Measurements from ENCODE around the gene NMRAL1. TPM values are rescaled to one million over a fixed set of nuclear protein-coding genes. Genes with fewer than 3 reads are reported as not detected.
A peak's percentile ranks its signal among the peaks of the same experiment; 100 is the strongest.

Gene NMRAL1
- polyA plus RNA-seq, 3 donors: 39.2 to 57.0 (median 49.4) TPM

DNA sequence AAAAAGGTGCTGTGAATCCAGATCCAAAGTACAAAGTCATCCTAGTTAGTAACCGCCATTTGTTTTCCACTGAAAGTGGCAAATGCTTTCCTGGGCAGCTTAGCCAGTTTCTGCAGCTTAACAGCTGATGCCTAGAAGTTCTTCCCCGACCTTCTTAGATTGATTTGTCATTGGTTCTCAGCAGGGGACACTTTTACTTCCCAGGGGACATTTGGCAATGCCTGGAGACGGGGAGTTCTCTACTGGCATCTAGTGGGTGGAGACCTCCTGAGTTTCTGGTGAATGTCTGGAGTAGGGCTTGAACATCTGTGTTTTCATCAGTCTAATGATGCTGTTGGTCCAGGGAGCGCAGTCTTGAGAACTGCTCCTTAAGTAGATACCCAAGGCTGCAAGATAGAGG is 41.2 kb downstream of the NMRAL1 start:
- Mint-ChIP-seq H3K27ac (peak overlapping the region in 2 of 7 donors; percentile 56 to 74), H3K9me3 (no peaks in the 10 kb centered on the region), H3K4me3 (no peak overlapping the region), H3K27me3 (ENCODE audit: low read depth in 3 of 3) (peaks cover 0 to 2% (median 0%) of the 10 kb centered on the region in 3 donors), H3K4me1 (no peaks in the 10 kb centered on the region), H3K36me3 (peaks cover 52 to 72% of the 10 kb centered on the region in 2 donors)
- no peak for DNase-seq
- H3K4me3 ChIP-seq (replicated peaks in 1 of 3; ENCODE audit: low read depth in 2 of 3, low read length in 3 of 3): no peak overlapping the region
- H3K4me2 ChIP-seq (replicated peaks; ENCODE audit: extremely low read depth, low read length, poor library complexity, severe bottlenecking): no peak overlapping the region
- no peak overlapping the region for H3K27ac ChIP-seq (ENCODE audit: low read depth in 1 of 2, low read length in 2 of 2)
- no peaks in the 10 kb centered on the region for H3K4me1 ChIP-seq (ENCODE audit: control insufficient read depth in 1 of 2, insufficient read depth in 2 of 2, low read length in 2 of 2)
- no peaks in the 10 kb centered on the region for H4K20me1 ChIP-seq (ENCODE audit: insufficient read depth, low read length)
- no peak overlapping the region for H3K9ac ChIP-seq (ENCODE audit: insufficient read depth, low read length, poor library complexity, severe bottlenecking)
- peaks cover 37 to 62% of the 10 kb centered on the region in 2 donors for H3K36me3 ChIP-seq (replicated peaks in 1 of 2; ENCODE audit: control insufficient read depth in 1 of 2, insufficient read depth in 2 of 2, low read length in 2 of 2)
- TF ChIP-seq, protein P1, sequence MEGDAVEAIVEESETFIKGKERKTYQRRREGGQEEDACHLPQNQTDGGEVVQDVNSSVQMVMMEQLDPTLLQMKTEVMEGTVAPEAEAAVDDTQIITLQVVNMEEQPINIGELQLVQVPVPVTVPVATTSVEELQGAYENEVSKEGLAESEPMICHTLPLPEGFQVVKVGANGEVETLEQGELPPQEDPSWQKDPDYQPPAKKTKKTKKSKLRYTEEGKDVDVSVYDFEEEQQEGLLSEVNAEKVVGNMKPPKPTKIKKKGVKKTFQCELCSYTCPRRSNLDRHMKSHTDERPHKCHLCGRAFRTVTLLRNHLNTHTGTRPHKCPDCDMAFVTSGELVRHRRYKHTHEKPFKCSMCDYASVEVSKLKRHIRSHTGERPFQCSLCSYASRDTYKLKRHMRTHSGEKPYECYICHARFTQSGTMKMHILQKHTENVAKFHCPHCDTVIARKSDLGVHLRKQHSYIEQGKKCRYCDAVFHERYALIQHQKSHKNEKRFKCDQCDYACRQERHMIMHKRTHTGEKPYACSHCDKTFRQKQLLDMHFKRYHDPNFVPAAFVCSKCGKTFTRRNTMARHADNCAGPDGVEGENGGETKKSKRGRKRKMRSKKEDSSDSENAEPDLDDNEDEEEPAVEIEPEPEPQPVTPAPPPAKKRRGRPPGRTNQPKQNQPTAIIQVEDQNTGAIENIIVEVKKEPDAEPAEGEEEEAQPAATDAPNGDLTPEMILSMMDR (IDR thresholded peaks at IDR 0.05): no peak
- peaks cover 22% of the 10 kb centered on the region for H3K79me2 ChIP-seq (ENCODE audit: insufficient read depth, low read length)
- intact Hi-C loops (cut with micrococcal nuclease): no loop called here
- no peak overlapping the region for H2AFZ ChIP-seq (ENCODE audit: insufficient read depth, low read depth, low read length, poor library complexity, severe bottlenecking)
- H3K9me3 ChIP-seq (replicated peaks in 1 of 2; ENCODE audit: control insufficient read depth in 1 of 2, insufficient read depth in 1 of 2, low read length in 2 of 2): no peaks in the 10 kb centered on the region
- WGBS (ENCODE audit: insufficient coverage): 94% methylated on average over 3 of the region's 4 CpGs
- no peaks in the 10 kb centered on the region for H3K27me3 ChIP-seq (ENCODE audit: control insufficient read depth in 2 of 2, insufficient read depth in 2 of 2, low read length in 2 of 2)

DNA sequence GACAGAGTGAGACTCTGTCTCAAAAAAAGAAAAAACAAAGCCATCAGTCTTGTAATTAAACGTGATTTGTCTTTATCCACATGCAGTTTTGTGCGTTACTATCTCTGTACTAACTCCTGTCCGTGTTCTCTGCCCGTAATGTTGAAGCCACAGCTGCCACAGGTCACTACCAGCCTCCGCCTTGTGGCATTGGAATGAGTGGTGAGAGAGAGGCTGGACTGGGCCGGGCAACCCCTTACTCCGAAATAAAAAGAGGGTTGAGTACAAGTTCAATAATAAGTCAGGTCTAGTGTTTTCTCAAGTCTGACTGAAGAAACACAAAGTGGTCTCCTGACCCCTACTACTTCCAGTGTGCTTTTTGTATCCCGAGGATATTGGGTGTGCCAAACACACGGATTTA is 43.4 kb downstream of the NMRAL1 start:
- Histone ChIP-seq H3K4me1 (ENCODE audit: control insufficient read depth in 1 of 2, insufficient read depth in 2 of 2, low read length in 2 of 2) (peaks cover 7 to 11% of the 10 kb centered on the region in 2 donors), H3K9ac (ENCODE audit: insufficient read depth, low read length, poor library complexity, severe bottlenecking) (no peak overlapping the region), H3K27me3 (ENCODE audit: control insufficient read depth in 2 of 2, insufficient read depth in 2 of 2, low read length in 2 of 2) (no peaks in the 10 kb centered on the region), H3K36me3 (replicated peaks in 1 of 2; ENCODE audit: control insufficient read depth in 1 of 2, insufficient read depth in 2 of 2, low read length in 2 of 2) (peaks cover 22 to 40% of the 10 kb centered on the region in 2 donors), H3K79me2 (ENCODE audit: insufficient read depth, low read length) (peaks cover 42% of the 10 kb centered on the region), H3K4me3 (replicated peaks in 1 of 3; ENCODE audit: low read depth in 2 of 3, low read length in 3 of 3) (no peak overlapping the region), H3K27ac (ENCODE audit: low read depth in 1 of 2, low read length in 2 of 2) (no peak overlapping the region), H3K9me3 (replicated peaks in 1 of 2; ENCODE audit: control insufficient read depth in 1 of 2, insufficient read depth in 1 of 2, low read length in 2 of 2) (no peaks in the 10 kb centered on the region), H2AFZ (ENCODE audit: insufficient read depth, low read depth, low read length, poor library complexity, severe bottlenecking) (no peak overlapping the region), H4K20me1 (ENCODE audit: insufficient read depth, low read length) (no peaks in the 10 kb centered on the region), H3K4me2 (replicated peaks; ENCODE audit: extremely low read depth, low read length, poor library complexity, severe bottlenecking) (no peak overlapping the region)
- TF ChIP-seq, protein P1 (IDR thresholded peaks at IDR 0.05): no peak
- no peak for DNase-seq
- Mint-ChIP-seq H3K27me3 (ENCODE audit: low read depth in 3 of 3) (peaks cover 0 to 2% (median 0%) of the 10 kb centered on the region in 3 donors), H3K9me3 (no peaks in the 10 kb centered on the region), H3K27ac (peak overlapping the region in 1 of 7 donors; percentile 76), H3K36me3 (peaks cover 31 to 50% of the 10 kb centered on the region in 2 donors), H3K4me1 (peaks cover 8% of the 10 kb centered on the region), H3K4me3 (no peak overlapping the region)
- 90% methylated on average over 4 of the region's 9 CpGs for WGBS (ENCODE audit: insufficient coverage)
- intact Hi-C loops (cut with micrococcal nuclease): no loop called here

Data from CD14-positive monocyte (primary cell).